Activated CD4-positive, alpha-beta T cell treated with anti-CD3 and anti-CD28 coated beads for 4 hours (primary cell): ENCODE data around the gene TMEM184B.

Experiments used
- DNase-seq, 2 donors: peaks; one replicate each; pipeline ENCODE4 v3.0.0-alpha.2; 2020

TMEM184B gene

DNA sequence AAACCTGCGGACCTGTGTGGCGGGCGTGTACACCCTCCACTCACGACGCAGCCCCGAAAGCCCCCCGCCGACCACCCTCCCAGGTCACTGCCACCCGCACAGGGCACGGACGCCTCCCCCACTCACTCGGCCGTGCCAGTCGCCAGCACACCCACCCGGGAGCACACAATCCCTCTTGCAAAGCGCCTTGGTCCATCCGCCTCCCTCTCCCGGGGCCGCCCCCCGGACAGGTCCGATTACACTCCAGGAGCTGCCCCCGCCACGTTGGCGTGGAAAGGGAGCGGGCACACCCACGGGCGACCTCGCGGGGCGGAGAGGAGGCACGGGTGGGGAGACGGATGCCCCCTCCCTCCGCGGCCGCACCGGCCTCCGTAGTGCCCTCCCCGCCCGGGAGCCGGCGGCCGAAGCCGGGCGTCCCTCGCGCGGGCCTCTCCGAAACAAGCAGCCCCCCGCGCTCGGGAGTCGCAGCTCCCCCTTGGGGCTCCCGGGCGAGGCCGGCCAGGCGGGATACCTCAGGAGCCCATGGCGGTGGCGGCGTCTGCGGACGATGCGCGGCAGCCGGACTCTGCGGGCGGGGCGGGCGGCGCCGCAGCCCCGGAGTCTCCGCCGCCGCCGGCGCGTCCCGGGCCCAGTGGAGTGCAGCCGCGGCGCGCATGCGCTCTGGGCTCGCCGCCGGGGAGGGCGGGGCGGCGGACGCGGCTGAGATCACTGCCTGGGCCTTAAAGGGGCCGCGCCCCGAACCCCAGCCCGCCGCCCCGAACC, at the start of gene TMEM184B:
Gene TMEM184B (minus strand): TSS at position 638 of the 762 bp plus-strand sequence. CDS start 25,049 bp downstream, outside the sequence.
- peak; percentile 75 to 80 for DNase-seq

DNA sequence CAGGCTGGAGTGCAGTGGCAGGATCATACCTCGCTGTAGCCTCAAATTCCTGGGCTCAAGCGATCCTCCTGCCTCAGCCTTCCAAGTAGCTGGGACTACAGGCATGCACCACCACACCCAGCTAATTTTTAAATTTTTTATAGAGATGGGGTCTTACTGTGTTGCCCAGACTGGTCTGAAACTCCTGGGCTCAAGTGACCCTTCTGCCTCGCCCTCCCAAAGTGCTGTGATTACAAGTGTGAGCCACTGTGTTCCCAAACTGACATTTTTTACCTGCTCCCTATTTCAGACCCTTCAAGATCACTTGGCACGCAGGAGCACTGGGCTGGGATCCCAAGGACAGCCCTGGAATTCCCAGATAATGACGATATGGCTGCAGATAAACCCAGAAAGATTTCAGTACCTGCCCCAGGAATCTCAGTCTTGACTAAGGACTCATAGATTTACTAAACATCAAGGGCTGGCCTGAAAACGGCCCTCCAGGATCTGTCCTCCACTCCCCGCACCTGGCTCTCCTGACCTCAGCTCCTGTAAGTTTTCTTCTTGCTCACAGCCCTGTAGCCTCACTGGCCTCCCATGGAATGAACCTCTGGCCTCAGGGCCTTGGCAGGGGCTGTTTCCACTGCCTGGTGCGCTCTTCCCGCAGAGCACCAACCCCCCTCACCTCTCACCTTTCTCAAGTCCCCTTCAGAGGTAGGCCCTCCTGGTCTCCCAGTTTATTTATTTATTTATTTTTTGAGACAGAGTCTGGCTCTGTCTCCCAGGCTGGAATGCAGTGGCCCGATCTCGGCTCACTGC, 48.0 kb upstream of the TMEM184B start:
- no peak for DNase-seq

DNA sequence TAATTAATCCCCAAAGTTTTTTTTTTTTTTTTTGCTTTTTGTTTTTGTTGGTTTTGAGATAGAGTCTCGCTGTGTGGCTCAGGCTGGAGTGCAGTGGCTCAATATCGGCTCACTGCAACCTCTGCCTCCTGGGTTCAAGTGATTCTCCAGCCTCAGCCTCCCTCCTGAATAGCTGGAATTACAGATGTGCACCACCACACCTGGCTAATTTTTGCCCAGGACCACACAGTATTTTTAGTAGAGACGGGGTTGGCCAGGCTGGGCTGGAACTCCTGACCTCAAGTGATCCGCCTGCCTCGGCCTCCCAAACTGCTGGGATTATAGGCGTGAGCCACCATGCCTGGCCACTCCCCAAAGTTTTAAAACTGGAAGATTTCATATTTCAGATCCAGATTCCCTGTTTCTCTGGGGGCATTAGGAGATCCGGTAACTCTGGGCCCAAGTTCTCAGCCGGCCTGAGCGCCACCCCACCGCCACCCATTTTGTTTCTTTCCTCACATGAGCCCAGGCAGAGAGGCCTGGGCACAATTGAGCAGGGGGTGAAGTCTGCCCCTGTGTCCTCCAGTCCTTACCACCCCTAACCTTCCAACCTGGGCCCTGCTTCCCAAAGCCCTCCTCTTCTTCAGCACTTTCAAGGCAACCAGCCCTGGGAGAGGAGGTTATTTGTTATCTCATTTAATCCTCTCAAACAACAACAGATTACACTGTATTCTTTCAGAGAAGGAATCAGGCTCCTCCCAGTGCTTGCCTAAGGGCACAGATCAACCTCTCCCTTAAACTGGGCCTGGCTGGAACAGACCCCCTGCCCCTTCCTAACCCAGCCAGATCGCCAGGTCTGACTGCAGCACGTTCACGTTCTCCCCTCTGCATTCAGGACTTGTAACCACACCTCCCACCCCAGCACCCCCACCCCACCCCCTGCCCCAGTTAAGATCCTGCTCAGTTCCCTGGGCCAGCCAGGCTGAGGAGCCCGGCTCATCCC, 46.3 kb upstream of the TMEM184B start:
- DNase-seq = no peak

DNA sequence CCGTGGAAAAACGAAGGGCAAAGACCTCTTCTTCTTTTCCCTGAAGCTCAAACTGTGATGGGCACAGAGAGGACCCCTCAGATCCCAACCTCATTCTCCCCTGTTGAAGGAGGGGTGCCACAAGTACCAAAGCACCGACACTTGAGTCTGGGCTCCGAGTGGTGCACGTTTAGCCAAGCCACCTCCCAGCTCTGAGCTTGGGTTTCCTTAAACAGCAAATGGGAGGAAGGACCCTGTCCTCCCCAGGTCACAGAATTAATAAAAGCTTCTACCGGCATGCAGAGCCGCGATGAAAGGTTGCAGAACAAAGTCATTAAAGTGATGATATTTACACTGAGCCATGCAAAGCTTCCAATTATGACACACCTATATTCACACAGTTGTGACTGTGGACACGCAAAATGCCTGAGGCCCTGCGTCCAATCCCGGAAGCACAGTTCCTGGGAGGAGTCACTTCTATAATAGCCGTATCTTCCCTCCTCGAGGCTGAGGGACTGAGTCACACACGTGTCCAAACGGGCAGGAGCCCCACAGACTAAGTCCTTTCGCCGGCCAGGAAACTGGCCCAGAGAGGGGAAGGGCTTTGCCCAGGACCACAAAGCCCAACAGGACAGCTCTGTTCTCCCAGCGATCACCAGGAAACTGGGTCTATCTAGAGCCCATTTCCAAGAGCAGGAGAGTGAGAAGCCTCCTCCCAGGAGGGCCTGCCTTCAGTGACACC, 45.3 kb upstream of the TMEM184B start:
- no peak for DNase-seq

- DNase-seq = peak; percentile 71
Observed at GRCh38 chr22:38317122-38317994, 44.5 kb upstream of the TMEM184B start, which contains the start of gene CSNK1E. Gene CSNK1E, minus strand, starts transcription at chr22:38317433. Its CDS starts 3,276 bp downstream, at chr22:38314157.

DNA sequence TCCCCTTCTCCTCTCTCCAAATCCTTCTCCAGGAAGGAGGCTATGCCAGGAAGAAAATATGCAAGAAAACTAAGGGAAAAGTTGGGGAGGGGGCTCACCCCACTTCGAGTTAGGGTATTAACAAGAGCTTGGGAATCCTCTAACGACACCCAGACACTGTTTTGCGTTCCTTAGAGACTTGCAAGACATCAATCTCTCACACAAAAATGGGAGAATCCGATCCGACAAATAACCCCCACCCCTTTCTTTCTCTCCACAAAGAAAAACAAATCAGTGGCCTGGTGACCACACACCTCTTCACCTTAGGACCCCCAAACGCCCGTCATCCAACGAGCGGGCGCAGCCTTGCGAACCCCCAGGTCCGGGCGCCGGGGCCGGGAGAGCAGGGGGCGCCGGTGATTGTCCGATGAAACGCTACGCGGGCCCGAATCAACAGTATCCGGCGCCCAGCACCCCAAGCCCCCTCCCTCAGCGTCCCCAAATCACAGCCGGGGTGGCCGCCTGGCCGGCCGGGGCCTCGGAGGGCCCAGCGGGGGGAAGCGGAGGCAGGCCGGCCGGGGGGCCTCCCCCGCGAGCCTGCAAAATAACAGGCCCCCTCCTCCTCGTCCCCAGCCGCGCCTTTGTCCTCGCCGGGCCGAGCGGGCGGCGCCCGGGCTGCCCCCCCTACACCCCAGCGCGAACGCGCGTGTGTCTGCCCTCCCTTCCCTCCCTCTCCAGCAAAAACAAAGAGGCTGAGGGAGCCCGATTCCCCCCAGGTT, 43.7 kb upstream of the TMEM184B start:
- DNase-seq = peak; percentile 51 to 52

DNA sequence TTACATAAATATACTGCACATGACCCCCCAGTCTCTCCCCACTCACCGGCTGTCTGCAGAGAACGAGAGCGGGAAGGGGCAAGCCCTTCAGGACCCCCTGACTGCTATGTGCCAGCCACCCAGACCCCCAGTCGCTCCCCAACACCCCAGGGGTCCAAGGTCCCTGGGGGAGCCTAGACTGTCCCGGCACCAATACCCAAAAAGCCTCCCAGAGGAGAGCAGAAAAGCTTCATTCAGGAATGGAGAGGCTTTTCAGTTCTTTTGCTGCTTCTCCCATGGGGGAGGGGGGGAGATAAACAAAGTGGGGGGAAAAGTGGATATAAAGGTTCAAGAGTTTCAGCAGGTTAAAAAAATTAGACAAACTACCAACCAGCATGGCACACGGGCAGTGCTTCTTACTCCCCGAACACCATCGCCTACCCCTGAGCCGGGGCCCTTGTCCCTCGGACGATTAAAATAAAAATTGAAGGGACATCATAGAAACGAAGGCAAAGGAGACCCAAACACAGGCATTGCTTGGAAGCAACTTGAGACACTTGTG, 43.1 kb upstream of the TMEM184B start:
- no peak for DNase-seq

GRCh38 chr22:38314933-38315822, 42.4 kb upstream of the TMEM184B start:
- DNase-seq = no peak

DNA sequence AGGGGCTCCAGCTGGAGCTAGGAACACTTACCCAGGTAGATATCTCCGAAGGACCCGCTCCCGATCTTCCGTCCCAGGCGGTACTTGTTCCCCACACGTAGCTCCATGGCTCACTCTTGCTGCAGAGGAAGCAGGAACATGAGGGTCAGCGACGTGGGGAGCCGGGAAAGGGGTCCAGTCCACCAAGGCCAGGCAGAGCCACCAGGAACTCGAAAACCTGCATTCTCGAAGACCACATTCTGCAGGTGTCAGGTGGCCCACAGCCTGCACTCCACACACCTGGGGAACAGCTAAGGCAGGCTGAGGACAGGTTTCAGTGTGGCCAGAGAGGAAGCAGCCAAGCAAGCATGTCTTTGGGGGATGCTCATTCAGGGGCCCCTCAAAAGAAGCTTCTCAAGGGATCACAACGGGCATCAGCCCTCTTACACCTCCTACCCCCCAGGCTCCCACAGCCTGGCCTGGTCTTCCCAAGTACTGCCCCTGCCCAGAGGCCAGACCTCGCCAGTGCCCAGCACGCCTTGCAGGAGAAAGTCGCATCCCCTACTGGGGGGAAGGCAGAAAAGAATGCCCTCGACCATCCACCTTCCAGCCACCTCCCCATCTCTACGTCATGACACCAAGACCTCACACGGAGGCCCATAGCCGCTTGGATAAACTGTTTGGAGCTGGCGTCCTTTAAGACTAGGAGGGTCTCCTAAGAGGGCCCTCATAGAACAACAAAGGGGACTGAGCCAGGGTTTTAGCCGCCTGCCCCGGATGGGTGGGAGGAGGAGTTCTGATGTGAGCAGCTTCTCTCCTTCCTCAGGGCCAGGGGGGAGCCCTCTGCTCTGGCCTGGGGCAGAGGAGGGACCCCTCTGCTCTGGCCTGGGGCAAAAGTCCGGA, 41.5 kb upstream of the TMEM184B start:
- no peak for DNase-seq

- no peak for DNase-seq
Observed at GRCh38 chr22:38313384-38313955, 40.7 kb upstream of the TMEM184B start.

DNA sequence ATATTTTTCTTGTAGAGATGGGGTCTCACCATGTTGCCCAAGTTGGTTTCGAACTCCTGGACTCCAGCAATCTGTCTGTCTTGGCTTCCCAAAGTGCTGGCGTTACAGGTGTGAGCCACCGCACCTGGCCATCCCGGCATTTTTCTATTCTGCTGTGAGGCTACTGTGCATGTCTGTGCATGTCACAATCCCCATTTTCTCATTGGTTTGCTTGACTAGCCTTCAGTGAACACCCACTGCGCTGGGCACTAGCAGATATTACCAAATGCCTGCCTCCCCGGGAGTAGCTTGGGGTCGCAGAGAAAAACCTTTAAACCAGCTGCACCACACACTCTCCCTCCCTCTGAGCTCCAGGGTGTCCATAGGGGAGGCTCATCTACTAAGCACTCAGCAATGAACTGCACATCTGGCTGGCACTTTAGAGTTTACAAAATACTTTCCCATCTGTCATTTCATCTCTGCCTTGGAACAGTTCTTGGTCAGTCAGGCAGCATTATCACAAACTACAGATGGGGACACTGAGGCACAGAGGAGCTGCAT, 39.5 kb upstream of the TMEM184B start:
- no peak for DNase-seq

DNA sequence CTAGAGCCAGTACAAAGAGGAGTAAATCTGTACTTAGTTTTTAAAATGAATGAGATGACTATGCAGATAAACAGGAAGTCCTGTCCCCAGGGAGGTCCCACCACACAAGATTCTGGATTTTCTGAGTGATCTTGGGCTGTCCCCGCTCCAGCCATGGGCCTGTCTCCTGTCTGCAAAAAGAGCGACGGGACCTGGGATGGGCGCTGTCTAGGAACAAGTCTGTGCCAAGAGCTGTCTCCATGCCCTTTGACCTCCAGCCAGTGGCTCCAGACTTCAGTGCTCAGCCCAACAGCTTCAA, 38.5 kb upstream of the TMEM184B start:
- no peak for DNase-seq

GRCh38 chr22:38310518-38311322, 37.9 kb upstream of the TMEM184B start:
- no peak for DNase-seq

DNA sequence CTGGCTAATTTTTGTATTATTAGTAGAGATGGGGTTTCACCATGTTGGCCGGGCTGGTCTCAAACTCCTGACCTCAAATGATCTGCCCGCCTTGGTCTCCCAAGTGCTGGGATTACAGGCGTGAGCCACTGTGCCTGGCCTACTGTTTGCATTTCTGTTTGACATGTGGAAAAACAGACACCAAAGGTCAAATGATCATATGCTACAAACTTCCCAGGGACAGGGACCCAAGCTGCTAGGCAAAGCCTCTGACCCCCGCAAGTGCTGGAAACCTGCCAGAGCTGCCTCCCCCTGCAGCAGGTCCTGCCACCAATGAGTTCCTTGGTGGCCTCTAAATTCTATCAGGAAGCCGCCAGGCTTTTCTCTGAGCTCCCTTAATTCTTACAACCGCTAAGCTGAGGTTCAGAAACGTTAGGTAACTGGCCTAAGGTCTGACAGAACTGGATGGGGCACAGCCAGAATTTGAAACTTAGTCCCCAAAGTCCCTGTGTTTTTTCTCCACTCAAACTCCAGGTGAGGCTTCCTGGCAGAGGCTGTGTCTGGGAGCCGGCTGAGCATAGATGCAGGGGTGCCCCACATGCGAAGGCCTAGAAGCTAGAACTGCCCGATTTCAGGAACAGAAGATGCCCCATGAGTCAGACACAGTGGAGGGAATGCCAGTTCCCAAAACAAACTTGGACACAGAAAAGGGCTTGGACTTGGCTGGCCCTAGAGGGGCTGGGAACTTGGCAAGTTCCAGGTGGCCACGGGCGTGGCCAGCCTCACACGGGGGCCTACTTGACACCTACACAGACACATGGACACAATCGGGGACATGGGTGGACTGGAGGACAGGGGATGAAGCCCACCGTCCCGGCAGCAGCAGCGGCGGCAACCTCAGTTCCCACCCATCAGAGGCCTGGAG, 37.1 kb upstream of the TMEM184B start:
- no peak for DNase-seq

GRCh38 chr22:38308791-38309498, 36.1 kb upstream of the TMEM184B start:
- no peak for DNase-seq
